RPMI7951 (cell line): ENCODE results near the gene NR1H4. TPM values are rescaled to one million over a fixed set of nuclear protein-coding genes. Genes with fewer than 3 reads are reported as not detected.

Experiments
- total RNA-seq: library from RNA; depleted of rRNA; stranded (reverse); fragments of >200 nt; shearing (Covaris generic); gene quantifications from 2 replicates; pipeline ENCODE4 v1.2.3, GENCODE V29; 2014; rRNA removed

Gene NR1H4
- total RNA-seq, 1 experiment from 2014 or later: not detected

Other genes with a start within 250 kb of the NR1H4 start
- gene DEPDC4, start 206.8 kb upstream of the NR1H4 start, total RNA-seq: 2.3 and 4.2 TPM in 2 replicates
- 35.1 and 37.1 TPM in 2 replicates for gene SCYL2, start 206.7 kb upstream of the NR1H4 start, total RNA-seq
- not detected in 2 replicates for gene SLC17A8, start 116.8 kb upstream of the NR1H4 start, total RNA-seq
- 63.2 and 79.4 TPM in 2 replicates for gene GAS2L3, start 99.8 kb downstream of the NR1H4 start, total RNA-seq